ENCODE data around the gene ACTN1.

Gene ACTN1

DNA sequence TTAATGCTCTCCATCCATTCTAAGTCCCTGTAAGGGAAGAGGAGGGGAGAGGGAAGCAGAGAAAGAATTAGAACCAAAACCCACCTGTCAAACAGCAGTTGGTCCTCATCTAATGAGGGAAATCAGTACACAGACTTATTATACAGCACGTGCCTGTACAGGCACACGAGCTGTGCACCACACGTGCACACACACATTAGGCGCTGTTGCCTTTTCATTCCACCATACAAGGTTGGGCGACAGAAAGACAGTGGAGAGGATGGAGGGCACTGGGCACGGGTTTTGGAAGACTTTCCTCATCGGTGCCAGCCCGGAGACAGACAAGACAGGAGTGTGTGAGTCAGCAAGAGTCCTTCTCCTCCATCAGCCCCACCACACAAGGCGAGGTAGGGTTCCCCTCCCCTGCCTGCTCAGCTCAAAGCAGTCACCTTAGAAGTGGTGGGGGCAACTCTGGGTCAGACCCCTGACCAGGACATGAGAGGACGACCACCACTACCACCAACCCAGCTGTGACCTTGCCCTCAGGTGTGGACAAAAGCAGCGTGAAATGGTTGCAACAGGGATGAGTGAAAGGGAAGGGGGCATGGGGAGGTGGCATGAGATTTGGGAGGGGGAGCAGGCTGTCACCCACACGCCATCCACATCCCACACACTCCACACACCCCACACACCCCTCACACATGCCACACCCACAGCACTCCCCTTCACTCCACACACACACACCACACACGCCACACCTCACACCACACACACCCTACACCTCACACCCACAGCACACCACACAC, 80.7 kb downstream of the ACTN1 start:
- Histone ChIP-seq H3K36me3 (ENCODE audit: insufficient read depth, low read length) (peaks cover 28% of the 10 kb centered on the region), H3K9ac (ENCODE audit: low read depth, low read length) (no peak overlapping the region), H3K9me3 (ENCODE audit: control insufficient read depth, insufficient read depth, low read length) (no peaks in the 10 kb centered on the region), H3K4me1 (ENCODE audit: insufficient read depth, low read length) (no peaks in the 10 kb centered on the region)

DNA sequence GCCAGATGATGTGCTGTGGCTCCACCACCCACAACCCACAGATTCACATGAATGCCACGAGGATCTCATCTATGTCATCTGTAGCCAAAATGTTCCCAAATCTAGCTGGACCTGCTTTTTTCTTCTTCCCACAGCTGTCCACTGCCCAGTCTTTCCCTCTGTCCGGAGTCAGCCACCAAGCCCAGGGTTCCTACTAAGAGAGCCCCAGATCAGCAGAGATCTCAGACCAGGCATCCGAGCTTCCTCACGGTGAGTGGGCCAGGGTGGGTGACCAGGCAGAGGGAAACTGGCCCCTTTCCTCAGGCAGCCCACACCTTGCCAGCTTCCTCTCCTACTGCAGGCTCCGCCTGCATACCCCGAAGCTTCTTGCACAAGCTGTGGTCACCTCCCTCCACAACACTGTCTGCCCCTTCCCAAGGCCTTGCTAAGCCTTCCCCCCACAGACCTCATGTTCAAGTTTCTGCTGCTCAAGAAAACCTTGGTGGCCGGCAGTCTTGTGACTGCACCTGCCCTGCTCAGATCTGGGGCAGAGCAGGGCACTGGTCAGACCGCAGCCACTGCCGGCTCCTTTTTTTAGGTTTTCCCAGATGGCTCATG, 81.4 kb downstream of the ACTN1 start:
- Histone ChIP-seq H3K36me3 (ENCODE audit: insufficient read depth, low read length) (peaks cover 28% of the 10 kb centered on the region), H3K4me1 (ENCODE audit: insufficient read depth, low read length) (no peaks in the 10 kb centered on the region), H3K9ac (ENCODE audit: low read depth, low read length) (no peak overlapping the region), H3K9me3 (ENCODE audit: control insufficient read depth, insufficient read depth, low read length) (no peaks in the 10 kb centered on the region)

DNA sequence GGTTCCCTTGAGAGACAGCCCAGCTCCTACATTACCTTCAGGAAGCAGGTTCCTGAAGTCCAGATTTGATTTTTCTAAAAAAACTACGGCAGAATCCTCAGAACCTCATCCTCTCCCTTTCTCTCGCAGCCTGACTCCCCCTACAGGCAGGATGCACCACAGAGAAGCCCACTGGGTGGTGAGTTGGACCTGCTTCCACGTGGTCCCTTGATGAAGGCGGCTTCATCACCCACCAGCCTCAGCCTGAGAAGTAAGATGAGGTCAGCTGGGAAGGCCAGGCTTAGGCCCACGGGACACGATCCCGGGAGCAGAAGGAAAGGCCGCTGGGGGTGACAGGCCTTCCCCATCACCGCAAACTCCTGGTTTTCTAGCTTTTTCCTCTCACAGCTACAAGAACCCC, 83.0 kb downstream of the ACTN1 start:
- peaks cover 22% of the 10 kb centered on the region for H3K36me3 ChIP-seq (ENCODE audit: insufficient read depth, low read length)
- H3K4me1 ChIP-seq (ENCODE audit: insufficient read depth, low read length), result no peaks in the 10 kb centered on the region
- H3K9me3 ChIP-seq (ENCODE audit: control insufficient read depth, insufficient read depth, low read length), result no peaks in the 10 kb centered on the region
- H3K9ac ChIP-seq (ENCODE audit: low read depth, low read length), result no peak overlapping the region

DNA sequence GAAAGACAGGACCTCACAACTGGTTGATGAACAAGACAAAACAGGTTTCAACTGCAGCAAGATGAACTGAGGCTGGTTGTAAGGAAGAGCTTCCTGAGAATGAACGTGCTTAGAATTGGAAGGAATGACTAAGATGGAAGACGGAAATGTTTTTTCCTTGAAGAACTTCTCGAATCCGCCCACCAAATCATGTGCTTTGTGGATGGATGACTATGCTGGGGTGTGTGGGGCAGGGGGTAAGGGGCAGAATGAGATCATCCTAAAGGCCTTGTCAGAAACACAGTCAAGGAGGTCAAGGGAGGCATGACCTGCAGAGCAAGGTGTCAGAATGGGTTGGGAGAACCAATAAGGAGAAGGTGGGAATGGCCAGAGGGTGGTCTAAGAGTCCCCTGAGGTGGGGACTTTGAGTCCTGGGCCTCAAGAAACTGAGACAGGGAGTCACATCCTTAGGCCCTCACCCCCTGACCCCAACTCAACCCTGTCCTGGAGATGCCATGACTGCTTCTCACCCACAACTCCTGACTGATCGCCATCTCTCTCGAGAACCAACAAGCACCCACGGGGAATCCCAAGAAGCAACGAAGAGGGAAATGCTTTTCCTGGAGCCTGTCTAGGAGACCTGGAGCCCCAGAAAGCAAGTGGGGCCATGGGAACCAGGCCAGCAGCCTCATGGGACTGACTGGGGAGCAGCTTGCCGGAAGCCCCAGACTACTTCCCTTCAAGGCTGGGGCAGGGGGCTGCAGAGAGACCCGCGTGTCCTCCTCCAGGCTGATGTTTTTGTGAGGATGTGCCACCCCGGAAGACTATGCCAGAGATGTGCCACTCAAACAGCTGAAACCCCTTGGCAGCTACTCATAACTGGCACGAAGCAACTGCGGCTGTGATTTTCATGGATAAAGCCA, 84.0 kb downstream of the ACTN1 start:
- Histone ChIP-seq H3K4me1 (ENCODE audit: insufficient read depth, low read length) (no peaks in the 10 kb centered on the region), H3K36me3 (ENCODE audit: insufficient read depth, low read length) (peaks cover 21% of the 10 kb centered on the region), H3K9ac (ENCODE audit: low read depth, low read length) (no peak overlapping the region), H3K9me3 (ENCODE audit: control insufficient read depth, insufficient read depth, low read length) (no peaks in the 10 kb centered on the region)

DNA sequence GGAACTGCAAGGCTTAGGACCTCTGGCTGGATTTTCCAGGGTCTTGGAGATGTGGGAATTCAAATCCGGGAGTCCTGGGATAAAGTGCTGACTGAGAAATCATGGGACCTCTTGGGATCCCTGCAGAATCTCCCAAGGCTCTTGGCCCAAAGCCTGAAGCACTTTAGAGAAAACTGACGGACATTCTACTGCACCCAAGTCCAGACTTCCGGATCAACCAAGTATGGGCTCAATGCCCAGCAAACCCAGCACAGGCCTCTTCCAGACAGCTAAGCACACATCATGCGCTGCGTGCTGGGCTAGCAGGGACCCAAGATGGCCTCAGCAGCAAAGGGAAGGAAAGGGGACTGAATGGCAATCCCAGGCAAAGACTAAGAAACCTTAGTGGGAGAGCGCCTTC, 85.0 kb downstream of the ACTN1 start:
- Histone ChIP-seq H3K36me3 (ENCODE audit: insufficient read depth, low read length) (peaks cover 20% of the 10 kb centered on the region), H3K4me1 (ENCODE audit: insufficient read depth, low read length) (no peaks in the 10 kb centered on the region), H3K9ac (ENCODE audit: low read depth, low read length) (no peak overlapping the region), H3K9me3 (ENCODE audit: control insufficient read depth, insufficient read depth, low read length) (no peaks in the 10 kb centered on the region)

DNA sequence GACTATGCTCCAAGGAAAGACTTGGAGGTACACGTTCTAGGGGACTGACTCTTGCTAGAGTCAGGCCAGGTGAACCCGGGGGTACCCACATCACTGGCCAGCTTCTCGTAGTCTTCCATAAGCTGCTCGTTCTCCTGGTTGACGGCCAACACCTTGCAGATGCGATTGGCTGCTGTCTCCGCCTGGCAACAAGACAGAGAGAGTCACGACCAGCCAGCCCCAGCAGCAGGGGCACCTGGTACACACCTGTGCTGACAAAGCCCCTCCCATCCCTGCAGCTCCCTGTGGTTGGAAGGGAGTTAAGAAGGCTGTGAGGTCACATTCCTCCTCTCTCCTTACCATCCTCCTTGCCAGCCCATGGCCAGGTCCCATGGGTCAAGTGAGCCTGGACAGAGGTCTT, 85.5 kb downstream of the ACTN1 start:
- Histone ChIP-seq H3K9me3 (ENCODE audit: control insufficient read depth, insufficient read depth, low read length) (no peaks in the 10 kb centered on the region), H3K36me3 (ENCODE audit: insufficient read depth, low read length) (peaks cover 24% of the 10 kb centered on the region), H3K4me1 (ENCODE audit: insufficient read depth, low read length) (no peaks in the 10 kb centered on the region), H3K9ac (ENCODE audit: low read depth, low read length) (no peak overlapping the region)

DNA sequence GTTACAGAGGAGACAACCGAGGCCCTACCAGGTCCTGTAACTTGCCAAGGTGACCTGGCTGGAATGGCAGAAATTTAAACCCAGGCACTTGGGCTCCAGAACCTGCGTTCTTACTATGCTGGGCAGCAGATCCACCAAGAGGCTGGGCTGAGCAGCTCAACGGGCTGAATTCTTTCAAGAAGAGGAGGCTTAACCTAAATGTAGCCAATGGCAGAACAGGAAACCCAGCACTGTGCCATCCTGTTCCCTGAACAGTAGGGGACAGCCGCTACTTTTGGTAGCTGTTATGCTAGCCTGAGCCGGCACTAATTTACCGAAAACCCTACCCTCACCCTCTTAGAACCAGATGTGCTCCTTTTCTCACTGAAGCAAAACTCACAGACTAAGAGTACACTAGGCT, 86.1 kb downstream of the ACTN1 start:
- H3K4me1 ChIP-seq (ENCODE audit: insufficient read depth, low read length), result no peaks in the 10 kb centered on the region
- H3K9me3 ChIP-seq (ENCODE audit: control insufficient read depth, insufficient read depth, low read length), result no peaks in the 10 kb centered on the region
- H3K36me3 ChIP-seq (ENCODE audit: insufficient read depth, low read length), result peaks cover 25% of the 10 kb centered on the region
- H3K9ac ChIP-seq (ENCODE audit: low read depth, low read length), result no peak overlapping the region

DNA sequence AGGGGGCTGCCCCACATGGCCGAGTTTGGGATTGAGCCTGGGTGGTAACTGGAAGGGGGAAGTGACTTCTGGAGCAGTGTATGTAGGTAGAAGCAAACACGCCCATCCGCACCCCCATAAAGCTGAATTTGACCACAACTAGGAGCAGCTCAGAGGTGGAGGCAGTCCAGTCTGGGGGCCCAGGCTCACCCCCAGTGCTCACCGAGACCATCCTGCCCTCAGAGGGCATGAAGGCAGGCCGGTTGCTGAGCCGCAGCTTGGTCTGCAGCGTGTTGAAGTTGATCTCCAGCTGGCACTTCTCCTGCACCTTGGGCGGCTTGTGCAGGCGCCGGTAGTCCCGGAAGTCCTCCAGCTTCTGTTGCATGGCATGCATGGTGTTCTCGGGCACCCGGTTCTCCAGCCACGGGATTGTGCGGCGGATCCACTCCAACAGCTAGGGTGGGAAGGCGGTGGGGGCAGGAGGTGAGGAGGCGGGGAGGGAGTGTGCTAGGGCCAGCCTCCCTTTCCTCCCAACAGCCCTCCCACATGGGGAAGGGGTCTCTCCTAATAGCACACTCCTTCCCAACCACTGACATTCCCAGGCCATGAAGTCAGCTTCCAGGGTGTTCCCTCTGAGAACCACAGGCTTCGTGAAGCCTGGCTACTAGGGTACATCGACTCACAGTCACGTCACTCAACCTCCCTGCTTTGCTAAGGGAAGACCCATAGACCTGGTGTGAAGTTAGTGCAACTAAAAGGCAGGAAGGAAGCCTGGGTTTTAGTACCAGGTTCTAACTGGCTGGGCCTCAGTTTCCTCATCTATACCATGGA, 87.0 kb downstream of the ACTN1 start:
- H3K4me1 ChIP-seq (ENCODE audit: insufficient read depth, low read length), result no peaks in the 10 kb centered on the region
- H3K9me3 ChIP-seq (ENCODE audit: control insufficient read depth, insufficient read depth, low read length), result no peaks in the 10 kb centered on the region
- peaks cover 22% of the 10 kb centered on the region for H3K36me3 ChIP-seq (ENCODE audit: insufficient read depth, low read length)
- no peak overlapping the region for H3K9ac ChIP-seq (ENCODE audit: low read depth, low read length)

DNA sequence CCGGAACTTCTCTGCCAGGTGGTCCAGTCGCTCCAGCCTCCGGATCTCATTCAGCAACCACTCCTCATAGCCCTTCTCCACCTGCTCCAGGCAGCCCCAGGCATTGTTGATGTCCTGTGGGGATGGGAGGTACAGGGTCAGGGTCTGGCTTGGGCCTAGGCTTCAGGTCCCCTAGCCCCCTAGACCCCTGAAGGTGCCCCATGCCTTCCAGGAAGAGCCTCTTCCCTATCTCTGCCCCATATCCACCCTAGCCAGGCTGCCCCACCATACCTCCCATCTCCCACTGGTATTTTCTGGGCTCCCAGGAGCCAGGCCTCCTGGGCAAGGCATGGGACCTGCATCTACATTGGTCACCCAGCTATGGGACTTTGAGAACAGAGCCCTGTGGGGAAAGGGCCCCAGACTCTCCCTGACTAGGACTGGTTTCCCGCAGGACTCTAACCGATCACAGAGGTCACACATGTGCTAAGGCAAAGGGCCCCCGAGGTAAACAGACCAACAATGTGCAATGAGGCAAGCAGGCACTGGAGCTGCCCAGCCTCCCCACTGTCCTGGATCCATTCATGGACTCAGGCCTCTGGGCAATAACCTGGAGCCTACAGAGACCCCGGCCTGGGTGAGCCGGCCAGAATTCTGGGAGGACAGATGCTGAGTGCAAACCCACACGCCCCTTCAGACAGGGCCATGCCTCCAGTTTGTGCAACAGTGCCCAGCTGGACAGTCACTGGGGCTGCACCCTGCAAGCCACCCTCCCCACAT, 88.8 kb downstream of the ACTN1 start:
- Histone ChIP-seq H3K4me1 (ENCODE audit: insufficient read depth, low read length) (no peaks in the 10 kb centered on the region), H3K9me3 (ENCODE audit: control insufficient read depth, insufficient read depth, low read length) (no peaks in the 10 kb centered on the region), H3K36me3 (ENCODE audit: insufficient read depth, low read length) (peaks cover 22% of the 10 kb centered on the region), H3K9ac (ENCODE audit: low read depth, low read length) (no peak overlapping the region)

DNA sequence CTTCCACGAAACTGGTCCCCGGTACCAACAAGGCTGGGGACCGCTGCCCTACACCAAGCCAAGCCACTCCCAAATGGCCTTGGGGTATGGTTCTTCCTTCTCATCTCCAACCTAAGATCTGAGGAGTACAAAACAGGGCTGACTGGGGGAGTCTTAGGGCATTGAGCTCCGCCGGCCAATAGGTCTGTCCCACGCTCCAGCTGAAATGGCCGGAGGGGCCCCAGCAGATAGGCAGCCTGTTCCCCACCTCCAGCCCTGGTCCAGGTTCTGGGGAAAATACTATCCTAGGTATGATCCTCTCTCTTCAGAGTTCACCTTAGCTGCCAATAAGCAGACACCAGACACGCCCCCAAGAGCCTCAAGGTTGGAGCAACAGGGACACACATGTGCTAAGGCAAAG, 90.2 kb downstream of the ACTN1 start:
- Histone ChIP-seq H3K9ac (ENCODE audit: low read depth, low read length) (no peak overlapping the region), H3K9me3 (ENCODE audit: control insufficient read depth, insufficient read depth, low read length) (no peaks in the 10 kb centered on the region), H3K36me3 (ENCODE audit: insufficient read depth, low read length) (peaks cover 29% of the 10 kb centered on the region), H3K4me1 (ENCODE audit: insufficient read depth, low read length) (no peaks in the 10 kb centered on the region)

DNA sequence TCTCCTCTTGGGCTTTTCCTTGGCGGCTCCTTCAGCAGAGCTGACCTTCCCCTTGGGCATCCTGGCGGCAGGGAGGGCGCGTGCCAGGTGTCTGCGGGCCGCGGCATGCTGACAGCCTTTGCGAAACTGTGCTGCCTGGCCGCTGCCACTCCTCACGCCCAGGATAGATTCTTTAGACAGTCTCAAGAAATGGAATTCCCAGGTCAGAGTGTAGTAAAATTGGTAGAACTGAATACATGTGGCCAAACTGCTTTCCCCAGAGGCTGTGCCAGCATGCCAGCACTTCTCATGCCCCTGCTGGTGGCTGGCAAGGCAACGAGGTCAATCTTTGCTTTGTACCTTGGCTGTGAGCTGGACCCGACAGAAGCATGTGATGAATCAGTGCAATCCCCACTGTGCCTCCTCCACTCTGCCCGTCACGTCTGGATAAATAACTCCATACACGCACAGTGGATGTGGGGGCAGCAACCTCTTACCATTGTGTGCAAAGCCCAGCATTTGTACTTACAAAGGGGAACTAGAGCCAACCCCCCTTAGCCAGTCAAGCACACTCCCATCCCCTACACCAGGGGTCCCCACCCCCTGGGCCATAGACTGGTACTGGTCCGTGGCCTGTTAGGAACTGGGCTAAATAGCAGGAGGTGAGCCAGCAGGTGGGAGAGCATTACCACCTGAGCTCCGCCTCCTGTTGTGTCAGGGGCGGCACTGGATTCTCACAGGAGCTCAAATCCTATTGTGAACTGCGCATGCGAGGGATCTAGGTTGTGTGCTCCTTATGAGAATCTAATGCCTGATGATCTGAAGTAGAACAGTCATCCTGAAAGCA, 90.9 kb downstream of the ACTN1 start:
- H3K9ac ChIP-seq (ENCODE audit: low read depth, low read length), result no peak overlapping the region
- no peaks in the 10 kb centered on the region for H3K9me3 ChIP-seq (ENCODE audit: control insufficient read depth, insufficient read depth, low read length)
- peaks cover 31% of the 10 kb centered on the region for H3K36me3 ChIP-seq (ENCODE audit: insufficient read depth, low read length)
- H3K4me1 ChIP-seq (ENCODE audit: insufficient read depth, low read length), result no peaks in the 10 kb centered on the region

DNA sequence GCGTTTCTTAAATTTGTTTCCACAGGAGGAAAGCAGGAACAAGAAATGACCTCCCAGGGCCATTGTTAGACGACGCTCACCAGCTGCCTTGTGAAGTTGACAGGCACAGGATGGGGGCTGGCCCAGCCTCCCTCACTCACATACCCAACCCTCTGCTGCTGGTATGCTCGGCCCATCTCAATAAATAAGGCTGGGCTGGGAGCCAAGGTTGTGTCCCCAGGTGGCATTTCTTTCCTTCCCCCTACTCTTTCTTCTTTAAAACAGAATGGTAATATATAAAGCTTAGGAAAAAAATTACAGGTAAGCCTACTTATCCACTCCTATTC, 93.0 kb downstream of the ACTN1 start:
- H3K9me3 ChIP-seq (ENCODE audit: control insufficient read depth, insufficient read depth, low read length), result no peaks in the 10 kb centered on the region
- no peaks in the 10 kb centered on the region for H3K4me1 ChIP-seq (ENCODE audit: insufficient read depth, low read length)
- peaks cover 38% of the 10 kb centered on the region for H3K36me3 ChIP-seq (ENCODE audit: insufficient read depth, low read length)
- H3K9ac ChIP-seq (ENCODE audit: low read depth, low read length), result no peak overlapping the region
